ENCODE results near the gene ZFAND3.

Gene ZFAND3

GRCh38 chr6:38170666-38171355, 351.3 kb downstream of the ZFAND3 start:
- DNase-seq, result peak in 3 of 10 donors; percentile 10 to 52 (median 27)
- intact Hi-C loops (cut with DNase I), result no loop called here

GRCh38 chr6:38171997-38172738, 352.6 kb downstream of the ZFAND3 start:
- peak in 3 of 10 donors; percentile 21 to 75 (median 49) for DNase-seq
- intact Hi-C loops (cut with DNase I), result no loop called here

- DNase-seq, result peak in 2 of 10 donors; percentile 54 to 66
- intact Hi-C loops (cut with DNase I), result no loop called here
Measured at GRCh38 chr6:38172739-38173410, 353.3 kb downstream of the ZFAND3 start.

- peak in 2 of 10 donors; percentile 12 to 55 for DNase-seq
- intact Hi-C loops (cut with DNase I), result no loop called here
Measured at GRCh38 chr6:38173909-38174308, 354.4 kb downstream of the ZFAND3 start.

GRCh38 chr6:38174315-38174714, 354.8 kb downstream of the ZFAND3 start:
- intact Hi-C loops (cut with DNase I), result no loop called here
- DNase-seq, result peak in 2 of 10 donors; percentile 0 to 38

GRCh38 chr6:38174806-38175495, 355.4 kb downstream of the ZFAND3 start:
- intact Hi-C loops (cut with DNase I), result no loop called here
- peak in 3 of 10 donors; percentile 50 to 74 (median 63) for DNase-seq

GRCh38 chr6:38175786-38176185, 356.3 kb downstream of the ZFAND3 start:
- intact Hi-C loops (cut with DNase I), result no loop called here
- peak in 2 of 10 donors; percentile 53 to 64 for DNase-seq

- intact Hi-C loops (cut with DNase I), result no loop called here
- peak in 2 of 10 donors; percentile 32 to 65 for DNase-seq
Measured at GRCh38 chr6:38176797-38177751, 357.5 kb downstream of the ZFAND3 start.

GRCh38 chr6:38177882-38178583, 358.5 kb downstream of the ZFAND3 start:
- intact Hi-C loops (cut with DNase I), result no loop called here
- DNase-seq, result peak in 1 of 10 donors; percentile 67

- intact Hi-C loops (cut with DNase I), result no loop called here
- DNase-seq, result no peak
Measured at GRCh38 chr6:38178584-38178886, 359.0 kb downstream of the ZFAND3 start.

- intact Hi-C loops (cut with DNase I), result no loop called here
- peak in 3 of 10 donors; percentile 11 to 76 (median 69) for DNase-seq
Measured at GRCh38 chr6:38179300-38179699, 359.8 kb downstream of the ZFAND3 start.

- intact Hi-C loops (cut with DNase I), result no loop called here
- peak in 4 of 10 donors; percentile 1 to 80 (median 10) for DNase-seq
Measured at GRCh38 chr6:38179794-38180430, 360.4 kb downstream of the ZFAND3 start.

- intact Hi-C loops (cut with DNase I), result no loop called here
- DNase-seq, result peak in 4 of 10 donors; percentile 8 to 59 (median 36)
Measured at GRCh38 chr6:38180586-38180985, 361.1 kb downstream of the ZFAND3 start.

- peak in 3 of 10 donors; percentile 7 to 30 (median 29) for DNase-seq
- intact Hi-C loops (cut with DNase I), result no loop called here
Measured at GRCh38 chr6:38182426-38182825, 362.9 kb downstream of the ZFAND3 start.

GRCh38 chr6:38183856-38184584, 364.5 kb downstream of the ZFAND3 start:
- peak in 3 of 10 donors; percentile 5 to 57 (median 43) for DNase-seq
- intact Hi-C loops (cut with DNase I), result no loop called here

- intact Hi-C loops (cut with DNase I), result no loop called here
- DNase-seq, result peak in 3 of 10 donors; percentile 19 to 84 (median 84)
Measured at GRCh38 chr6:38184585-38185080, 365.1 kb downstream of the ZFAND3 start.

GRCh38 chr6:38185244-38185643, 365.7 kb downstream of the ZFAND3 start:
- intact Hi-C loops (cut with DNase I), result no loop called here
- peak in 4 of 10 donors; percentile 26 to 89 (median 38) for DNase-seq
